IMR-90 (cell line): Measurements from ENCODE around the gene DPH6. TPM values are rescaled to one million over a fixed set of nuclear protein-coding genes. Genes with fewer than 3 reads are reported as not detected.

Experiments
- ATAC-seq: fragments of 200-7000 bp; cut with Tn5 transposase; 2 replicates; pipeline ENCODE4 v1.9.1; 2020; ENCODE audit warnings: low read depth, mild to moderate bottlenecking, moderate library complexity
- BruUV-seq: library from RNA; stranded (reverse); fragments of 400-500 nt; replicated peaks from 2 replicates; lab custom pipeline; 2021; lab: Mats Ljungman, UMichigan
- CTCF ChIA-PET: fragments of 300-600 bp; formaldehyde crosslinking; extraction: SDS; loops from one replicate; lab custom pipeline; 2021; ENCODE audit warnings: antibody characterized with exemption; lab: Yijun Ruan, JAX
- POLR2A ChIA-PET: fragments of 300-600 bp; sonication (Branson Sonifier 250); formaldehyde crosslinking; loops from one replicate; lab custom pipeline; 2022; ENCODE audit warnings: antibody characterized with exemption; ENCODE audit not compliant: unreplicated experiment; lab: Charles Lee
- DNase-seq: peaks from one replicate; pipeline ENCODE4 v3.0.0; 2013
- H2AFZ ChIP-seq: replicated peaks from 2 replicates; pipeline ENCODE3; 2013; ENCODE audit warnings: low read length, mild to moderate bottlenecking; ENCODE audit not compliant: poor library complexity
- H2AK5ac ChIP-seq: 2 replicates; pipeline ENCODE4 v1.6.1; 2013; ENCODE audit warnings: low read depth, low read length, inconsistent platforms
- H2AK9ac ChIP-seq: replicated peaks from 2 replicates; pipeline ENCODE3; 2013; ENCODE audit warnings: mild to moderate bottlenecking, low read depth, low read length, moderate library complexity; ENCODE audit not compliant: poor library complexity
- H2BK120ac ChIP-seq: 2 replicates; pipeline ENCODE4 v1.6.1; 2013; ENCODE audit warnings: low read depth, low read length, inconsistent platforms
- H2BK15ac ChIP-seq: 3 replicates; pipeline ENCODE4 v1.6.1; 2013; ENCODE audit warnings: low read depth, low read length, inconsistent platforms
- H2BK20ac ChIP-seq: 2 replicates; pipeline ENCODE4 v1.6.1; 2013; ENCODE audit warnings: low read depth, mild to moderate bottlenecking, inconsistent platforms, low read length, moderate library complexity
- H2BK5ac ChIP-seq: 2 replicates; pipeline ENCODE4 v1.6.1; 2013; ENCODE audit warnings: mild to moderate bottlenecking, low read depth, low read length, inconsistent platforms; ENCODE audit not compliant: poor library complexity, severe bottlenecking
- H3K14ac ChIP-seq: replicated peaks from 2 replicates; pipeline ENCODE4 v1.6.1; 2013; ENCODE audit warnings: low read depth, low read length, inconsistent platforms
- H3K18ac ChIP-seq: 2 replicates; pipeline ENCODE4 v1.6.1; 2013; ENCODE audit warnings: low read depth, low read length, control low read depth
- H3K23ac ChIP-seq: 2 replicates; pipeline ENCODE4 v1.6.1; 2013; ENCODE audit warnings: low read depth, low read length, inconsistent platforms
- H3K27ac ChIP-seq: 2 replicates; pipeline ENCODE4 v1.5.1; 2013; ENCODE audit warnings: mild to moderate bottlenecking, control low read depth, low read length; ENCODE audit not compliant: insufficient read depth
- H3K27me3 ChIP-seq: 2 replicates; pipeline ENCODE4 v1.6.1; 2013; ENCODE audit warnings: low read length; ENCODE audit not compliant: control insufficient read depth, insufficient read depth
- H3K36me3 ChIP-seq: 2 replicates; pipeline ENCODE4 v1.6.1; 2013; ENCODE audit warnings: low read length, mixed read lengths; ENCODE audit not compliant: control insufficient read depth, insufficient read depth
- H3K4ac ChIP-seq: 2 replicates; pipeline ENCODE4 v1.6.1; 2013; ENCODE audit warnings: low read depth, low read length, inconsistent platforms
- H3K4me1 ChIP-seq: 2 replicates; pipeline ENCODE4 v1.6.1; 2013; ENCODE audit warnings: low read length, mixed read lengths; ENCODE audit not compliant: control insufficient read depth, insufficient read depth
- H3K4me2 ChIP-seq: 2 replicates; pipeline ENCODE4 v1.6.1; 2013; ENCODE audit warnings: low read depth, mild to moderate bottlenecking, control low read depth, low read length, moderate library complexity
- H3K4me3 ChIP-seq: 2 replicates; pipeline ENCODE4 v1.5.1; 2013; ENCODE audit warnings: low read depth, mild to moderate bottlenecking, control low read depth, low read length, moderate library complexity; ENCODE audit not compliant: insufficient read depth
- H3K56ac ChIP-seq: 2 replicates; pipeline ENCODE4 v1.6.1; 2013; ENCODE audit warnings: low read length, inconsistent platforms; ENCODE audit not compliant: insufficient read depth; ENCODE audit errors: extremely low read depth
- H3K79me1 ChIP-seq, 2 experiments: 2 replicates each; pipeline ENCODE4 v1.6.1; 2013; ENCODE audit warnings: low read length in 2 of 2, inconsistent platforms in 1 of 2, low read depth in 1 of 2
- H3K9ac ChIP-seq: 2 replicates; pipeline ENCODE4 v1.6.1; 2013; ENCODE audit warnings: low read depth, low read length, control low read depth
- H3K9me1 ChIP-seq: 2 replicates; pipeline ENCODE4 v1.6.1; 2013; ENCODE audit warnings: low read length, inconsistent platforms; ENCODE audit not compliant: insufficient read depth
- H3K9me3 ChIP-seq: 2 replicates; pipeline ENCODE4 v1.6.1; 2013; ENCODE audit warnings: low read length; ENCODE audit not compliant: control insufficient read depth, insufficient read depth
- H4K20me1 ChIP-seq: 2 replicates; pipeline ENCODE4 v1.6.1; 2013; ENCODE audit warnings: low read length, inconsistent platforms; ENCODE audit not compliant: insufficient read depth
- H4K5ac ChIP-seq: 2 replicates; pipeline ENCODE4 v1.6.1; 2013; ENCODE audit warnings: mild to moderate bottlenecking, low read depth, low read length, control low read depth
- H4K8ac ChIP-seq, 2 experiments: 2 replicates each; pipeline ENCODE4 v1.6.1; 2013; ENCODE audit warnings: low read depth in 2 of 2, low read length in 2 of 2, control low read depth in 1 of 2, inconsistent platforms in 1 of 2
- H4K91ac ChIP-seq: 2 replicates; pipeline ENCODE4 v1.6.1; 2013; ENCODE audit warnings: low read depth, low read length, inconsistent platforms; ENCODE audit not compliant: insufficient read depth
- CHD1 ChIP-seq: IDR thresholded peaks from 2 replicates; pipeline ENCODE4 v1.6.1; 2012; ENCODE audit warnings: low read depth, low read length, improper control_type of control experiment
- FOS ChIP-seq: fragments of 150-350 bp; IDR thresholded peaks from 2 replicates; pipeline ENCODE4 v1.6.1; 2016; ENCODE audit warnings: low read depth, low read length
- MAFK ChIP-seq: IDR thresholded peaks from 2 replicates; pipeline ENCODE4 v1.6.1; 2012; ENCODE audit warnings: low read depth, low read length, improper control_type of control experiment
- NFE2L2 ChIP-seq: fragments of 150-350 bp; IDR thresholded peaks from 2 replicates; pipeline ENCODE4 v1.6.1; 2016; ENCODE audit warnings: low read depth, mild to moderate bottlenecking, low read length
- RCOR1 ChIP-seq: IDR thresholded peaks from 2 replicates; pipeline ENCODE4 v1.6.1; 2012; ENCODE audit warnings: mild to moderate bottlenecking, low read length, improper control_type of control experiment; ENCODE audit not compliant: insufficient replicate concordance
- SMC3 ChIP-seq: fragments of 150-350 bp; IDR thresholded peaks from 2 replicates; pipeline ENCODE4 v1.6.1; 2016; ENCODE audit warnings: low read depth, mild to moderate bottlenecking, antibody characterized with exemption, low read length, moderate library complexity
- dilution Hi-C: fragments of 300-500 bp; cut with HindIII; formaldehyde crosslinking; loops from one replicate; pipeline ENCODE4 v1.14.3; 2018; ENCODE audit warnings: low sequenced_read_pairs; ENCODE audit not compliant: unreplicated experiment
- in situ Hi-C: fragments of 300-500 bp; cut with MboI; formaldehyde crosslinking; loops from 3 replicates; pipeline ENCODE4 v1.14.3; 2019; ENCODE audit warnings: low sequenced_read_pairs, inconsistent platforms, mixed read lengths
- intact Hi-C: fragments of 100-400 bp; cut with micrococcal nuclease; formaldehyde crosslinking; loops from 2 replicates; pipeline ENCODE4 v1.10.0; 2022
- polyA plus RNA-seq, 3 experiments: library from polyadenylated mRNA; depleted of rRNA; stranded (reverse); fragments of >200 nt; gene quantifications; 2 replicates each; pipeline ENCODE4 v1.2.3, GENCODE V29; 2012; ENCODE audit warnings: low replicate concordance in 1 of 3
- total RNA-seq: library from RNA; depleted of rRNA; stranded (reverse); fragments of >200 nt; gene quantifications from 2 replicates; pipeline ENCODE4 v1.2.3, GENCODE V29; 2012
- TF ChIP-seq, protein P1 (sequence below): fragments of 150-350 bp; IDR thresholded peaks from 2 replicates; pipeline ENCODE4 v1.6.1; 2016; ENCODE audit warnings: low read depth, mild to moderate bottlenecking, low read length, moderate library complexity, borderline replicate concordance

The DPH6 gene
- total and polyA plus RNA-seq, 2 of the 4 experiments (the other 2 are of a cell fraction): 6.1 to 8.1 TPM

DNA sequence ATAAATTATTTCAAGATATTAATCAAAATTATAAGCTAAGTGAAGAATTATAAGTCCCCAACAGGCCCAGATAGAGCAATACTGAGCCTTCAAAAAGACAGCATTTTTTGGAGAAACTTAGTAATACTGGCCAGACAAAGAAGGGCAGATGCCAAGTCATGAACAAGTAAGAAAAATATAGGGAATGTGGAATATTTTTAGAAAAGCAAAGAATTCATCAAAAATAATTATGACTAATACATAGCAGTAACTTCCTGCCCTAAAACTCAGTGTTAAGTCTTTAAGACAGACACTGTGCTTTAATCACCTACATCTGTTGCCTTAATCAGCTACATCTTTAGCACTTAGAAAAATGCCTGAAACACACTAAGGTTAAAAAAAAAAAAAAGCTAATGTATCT lies 31.2 kb downstream of the DPH6 start:
- Histone ChIP-seq H3K14ac (no peak overlapping the region), H3K56ac (no peak overlapping the region), H3K9me1 (0 out of 2 replicates have a peak, but pooled peaks cover 2% of the 10 kb centered on the region), H3K4me3 (no peak overlapping the region), H2AK9ac (no peak overlapping the region), H4K8ac (no peak overlapping the region), H4K20me1 (no peaks in the 10 kb centered on the region), H2BK20ac (no peak overlapping the region), H3K9ac (no peak overlapping the region), H4K5ac (no peak overlapping the region), H2BK15ac (no peak overlapping the region), H2AFZ (no peak overlapping the region), H3K23ac (no peak overlapping the region), H3K79me1 (no peaks in the 10 kb centered on the region), H3K27ac (no peak overlapping the region), H4K91ac (no peak overlapping the region), H3K4ac (no peak overlapping the region), H3K4me2 (no peak overlapping the region), H3K27me3 (no peaks in the 10 kb centered on the region), H3K18ac (no peak overlapping the region), H3K36me3 (no peaks in the 10 kb centered on the region), H2BK120ac (no peak overlapping the region), H2BK5ac (no peak overlapping the region), H2AK5ac (no peak overlapping the region), H3K4me1 (no peaks in the 10 kb centered on the region), H3K9me3 (no peaks in the 10 kb centered on the region)
- POLR2A ChIA-PET: interaction anchor here (0.6 kb wide), 1 partner anchor 183 kb away, joined by 4 read pairs; no protein-coding TSS in a partner anchor
- ATAC-seq: peak; percentile 24; the same call in 1 of the 2 replicates
- DNase-seq: peak; percentile 33
- no TSS peak for BruUV-seq
- TF ChIP-seq NFE2L2: no peak
- TF ChIP-seq, protein P1, sequence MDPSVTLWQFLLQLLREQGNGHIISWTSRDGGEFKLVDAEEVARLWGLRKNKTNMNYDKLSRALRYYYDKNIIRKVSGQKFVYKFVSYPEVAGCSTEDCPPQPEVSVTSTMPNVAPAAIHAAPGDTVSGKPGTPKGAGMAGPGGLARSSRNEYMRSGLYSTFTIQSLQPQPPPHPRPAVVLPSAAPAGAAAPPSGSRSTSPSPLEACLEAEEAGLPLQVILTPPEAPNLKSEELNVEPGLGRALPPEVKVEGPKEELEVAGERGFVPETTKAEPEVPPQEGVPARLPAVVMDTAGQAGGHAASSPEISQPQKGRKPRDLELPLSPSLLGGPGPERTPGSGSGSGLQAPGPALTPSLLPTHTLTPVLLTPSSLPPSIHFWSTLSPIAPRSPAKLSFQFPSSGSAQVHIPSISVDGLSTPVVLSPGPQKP: no peak
- TF ChIP-seq MAFK: no peak
- TF ChIP-seq RCOR1: no peak
- TF ChIP-seq FOS: no peak
- TF ChIP-seq CHD1: no peak
- TF ChIP-seq SMC3: no peak
- intact Hi-C loops (loop anchor here (5.0 kb wide), 4 partner anchors 227 to 1368 kb away; no protein-coding TSS in a partner anchor), in situ Hi-C loops (loop anchor here (10.0 kb wide), 1 partner anchor 1620 kb away; no protein-coding TSS in a partner anchor), dilution Hi-C loops (no loop called here)
- CTCF ChIA-PET: interaction anchor here (0.6 kb wide), 2 partner anchors 516 to 1482 kb away, joined by 3 to 4 read pairs; no protein-coding TSS in a partner anchor
